Measurements from ENCODE around the gene ATG10. TPM values are rescaled to one million over a fixed set of nuclear protein-coding genes. Genes with fewer than 3 reads are reported as not detected.

The ATG10 gene
- total RNA-seq, 1 donor from 2014 or later: 6.0 TPM

GRCh38 chr5:82169892-82170291, 198.1 kb downstream of the ATG10 start:
- intact Hi-C loops (cut with micrococcal nuclease): loop anchor here (5.0 to 10.0 kb wide), 2 partner anchors 663 to 745 kb away; no protein-coding TSS in a partner anchor
- Histone ChIP-seq H3K36me3 (no peaks in the 10 kb centered on the region), H3K9me3 (replicated peaks) (no peaks in the 10 kb centered on the region)

DNA sequence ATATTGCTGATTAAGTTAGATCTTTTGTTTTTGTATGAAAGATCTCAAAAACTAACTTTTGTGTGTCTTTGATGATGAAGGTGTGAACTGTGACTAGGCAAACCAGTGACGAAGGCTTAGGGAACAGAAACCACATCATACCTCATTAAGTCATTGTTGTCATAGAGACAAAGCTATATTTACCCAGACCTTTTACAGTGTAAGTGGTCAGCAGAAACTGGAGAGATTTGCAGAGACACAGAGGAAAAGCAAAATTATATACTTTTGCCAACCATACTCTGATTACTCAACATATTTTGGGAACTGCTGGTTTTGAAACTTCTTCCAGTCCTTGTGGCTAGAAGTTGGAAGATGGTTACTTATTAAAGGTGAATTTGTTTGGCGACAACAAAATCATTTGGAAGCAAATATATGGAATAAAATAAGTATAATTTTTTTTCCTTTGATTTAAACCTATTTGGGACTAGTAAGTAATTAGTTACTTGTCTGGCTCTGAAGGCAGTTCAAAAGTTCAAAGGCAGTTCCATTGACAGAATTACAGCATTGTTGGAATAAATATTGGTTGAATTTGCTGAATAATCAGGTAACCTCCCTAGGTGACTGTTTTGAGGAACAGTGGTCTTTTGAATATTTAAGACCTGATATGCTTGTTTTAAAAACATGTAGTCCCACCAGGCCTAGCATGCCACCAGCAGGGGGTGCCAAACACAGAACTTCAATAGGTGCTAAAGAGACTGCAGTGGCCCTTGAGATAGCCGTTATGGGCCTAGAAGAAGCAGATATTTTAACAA, 202.5 kb downstream of the ATG10 start:
- no peak overlapping the region for H3K27ac ChIP-seq (replicated peaks)
- TF ChIP-seq, protein P1, sequence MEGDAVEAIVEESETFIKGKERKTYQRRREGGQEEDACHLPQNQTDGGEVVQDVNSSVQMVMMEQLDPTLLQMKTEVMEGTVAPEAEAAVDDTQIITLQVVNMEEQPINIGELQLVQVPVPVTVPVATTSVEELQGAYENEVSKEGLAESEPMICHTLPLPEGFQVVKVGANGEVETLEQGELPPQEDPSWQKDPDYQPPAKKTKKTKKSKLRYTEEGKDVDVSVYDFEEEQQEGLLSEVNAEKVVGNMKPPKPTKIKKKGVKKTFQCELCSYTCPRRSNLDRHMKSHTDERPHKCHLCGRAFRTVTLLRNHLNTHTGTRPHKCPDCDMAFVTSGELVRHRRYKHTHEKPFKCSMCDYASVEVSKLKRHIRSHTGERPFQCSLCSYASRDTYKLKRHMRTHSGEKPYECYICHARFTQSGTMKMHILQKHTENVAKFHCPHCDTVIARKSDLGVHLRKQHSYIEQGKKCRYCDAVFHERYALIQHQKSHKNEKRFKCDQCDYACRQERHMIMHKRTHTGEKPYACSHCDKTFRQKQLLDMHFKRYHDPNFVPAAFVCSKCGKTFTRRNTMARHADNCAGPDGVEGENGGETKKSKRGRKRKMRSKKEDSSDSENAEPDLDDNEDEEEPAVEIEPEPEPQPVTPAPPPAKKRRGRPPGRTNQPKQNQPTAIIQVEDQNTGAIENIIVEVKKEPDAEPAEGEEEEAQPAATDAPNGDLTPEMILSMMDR (IDR thresholded peaks at IDR 0.05; ENCODE audit: borderline replicate concordance): peak; percentile 67
- intact Hi-C loops (cut with micrococcal nuclease): no loop called here
- DNase-seq: peak; percentile 46
- H3K9me3 ChIP-seq (replicated peaks): no peaks in the 10 kb centered on the region
- H3K27me3 ChIP-seq (ENCODE audit: low read depth): no peaks in the 10 kb centered on the region
- H3K4me1 ChIP-seq: peaks cover 6% of the 10 kb centered on the region
- H3K4me3 ChIP-seq: no peak overlapping the region
- no peaks in the 10 kb centered on the region for H3K36me3 ChIP-seq

More at GRCh38 chr5:82169892-82170291, 198.1 kb downstream of the ATG10 start:
- DNase-seq: no peak
- Histone ChIP-seq H3K27me3 (ENCODE audit: low read depth) (no peaks in the 10 kb centered on the region), H3K4me3 (no peak overlapping the region), H3K4me1 (peaks cover 20% of the 10 kb centered on the region), H3K27ac (replicated peaks) (no peak overlapping the region)
- TF ChIP-seq, protein P1 (IDR thresholded peaks at IDR 0.05; ENCODE audit: borderline replicate concordance): no peak

- intact Hi-C loops (cut with micrococcal nuclease): no loop called here
- Histone ChIP-seq H3K9me3 (replicated peaks) (no peaks in the 10 kb centered on the region), H3K4me1 (peaks cover 6% of the 10 kb centered on the region), H3K27me3 (ENCODE audit: low read depth) (no peaks in the 10 kb centered on the region), H3K36me3 (peaks cover 1% of the 10 kb centered on the region), H3K4me3 (no peak overlapping the region), H3K27ac (replicated peaks) (no peak overlapping the region)
- TF ChIP-seq, protein P1 (IDR thresholded peaks at IDR 0.05; ENCODE audit: borderline replicate concordance): no peak
- DNase-seq: no peak
These were observed 203.0 kb downstream of the ATG10 start for GRCh38 chr5:82174919-82175219.

DNA sequence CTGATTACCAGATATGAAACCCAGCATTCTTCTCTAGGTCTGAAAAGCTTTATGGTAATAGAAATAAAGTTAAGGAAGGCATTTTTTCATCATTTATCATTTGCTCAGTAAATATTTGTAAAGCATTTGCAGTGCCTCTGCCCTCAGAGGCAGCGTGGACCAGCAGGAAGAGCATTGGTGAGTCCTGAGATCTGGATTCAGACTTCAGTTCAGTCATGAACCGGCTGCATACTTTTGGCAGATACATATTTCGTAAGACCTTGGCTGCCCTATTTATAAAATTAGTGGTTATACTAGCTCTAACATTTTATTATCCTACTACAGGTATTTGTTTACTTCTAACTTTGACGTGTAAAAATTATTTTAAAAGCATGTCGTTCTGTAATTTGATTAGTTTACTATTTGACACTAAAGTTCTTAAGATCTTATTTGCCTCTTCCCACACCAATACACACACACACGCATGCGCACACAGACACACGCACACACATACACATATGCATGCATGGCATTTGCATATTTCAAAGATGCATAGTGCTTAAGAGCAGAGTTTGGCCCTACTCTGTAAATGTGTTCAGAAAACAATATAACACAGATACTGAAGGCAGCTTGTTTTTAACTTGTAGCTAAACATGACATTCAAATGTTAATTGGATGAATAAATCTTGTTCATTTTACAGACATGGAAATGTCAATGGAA, 204.4 kb downstream of the ATG10 start:
- intact Hi-C loops (cut with micrococcal nuclease): no loop called here
- H3K27ac ChIP-seq (replicated peaks): no peak overlapping the region
- no peaks in the 10 kb centered on the region for H3K9me3 ChIP-seq (replicated peaks)
- H3K27me3 ChIP-seq (ENCODE audit: low read depth): no peaks in the 10 kb centered on the region
- H3K4me1 ChIP-seq: peaks cover 6% of the 10 kb centered on the region
- peaks cover 8% of the 10 kb centered on the region for H3K36me3 ChIP-seq
- H3K4me3 ChIP-seq: no peak overlapping the region
- TF ChIP-seq, protein P1 (IDR thresholded peaks at IDR 0.05; ENCODE audit: borderline replicate concordance): no peak
- DNase-seq: no peak

DNA sequence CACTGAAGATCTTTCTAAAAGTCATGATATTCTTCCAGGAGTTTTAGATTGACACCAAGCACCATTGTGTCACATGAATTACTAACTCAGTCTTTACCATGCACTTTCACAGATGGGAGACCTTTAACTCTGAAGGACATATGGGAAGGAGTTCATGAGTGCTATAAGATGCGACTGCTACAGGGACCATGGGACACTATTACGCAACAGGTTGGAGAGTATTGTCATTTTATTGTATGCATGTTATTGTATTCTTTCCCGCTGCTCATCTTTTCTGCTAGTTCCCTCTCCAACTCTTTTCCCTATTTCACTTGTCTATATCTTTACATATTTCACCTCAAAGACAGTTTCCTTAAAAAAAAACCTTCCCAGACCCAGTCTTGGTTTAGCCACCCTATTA, 206.6 kb downstream of the ATG10 start:
- Histone ChIP-seq H3K4me3 (no peak overlapping the region), H3K27ac (replicated peaks) (no peak overlapping the region), H3K36me3 (peaks cover 8% of the 10 kb centered on the region), H3K4me1 (peaks cover 6% of the 10 kb centered on the region), H3K27me3 (ENCODE audit: low read depth) (no peaks in the 10 kb centered on the region), H3K9me3 (replicated peaks) (no peaks in the 10 kb centered on the region)
- TF ChIP-seq, protein P1 (IDR thresholded peaks at IDR 0.05; ENCODE audit: borderline replicate concordance): no peak
- intact Hi-C loops (cut with micrococcal nuclease): no loop called here
- DNase-seq: no peak

Data from left ventricle myocardium inferior (tissue), 1 donor.